Astrocyte (in vitro differentiated cells and primary cell): ENCODE measurements around the gene GXYLT2. TPM values are rescaled to one million over a fixed set of nuclear protein-coding genes. Genes with fewer than 3 reads are reported as not detected.

Experiments used
- DNase-seq: peaks from one replicate; pipeline ENCODE4 v3.0.0-alpha.2; 2010; ENCODE audit warnings: low read depth
- FAIRE-seq: peaks from 2 replicates; lab custom pipeline; 2011; peaks lifted over from hg19 to GRCh38; lab: Jason Lieb, UNC
- H2AFZ ChIP-seq: 2 replicates; pipeline ENCODE4 v1.6.0; 2012; ENCODE audit warnings: low read depth, low read length, inconsistent platforms
- H3K27ac ChIP-seq: 2 replicates; pipeline ENCODE4 v1.5.1; 2011; ENCODE audit warnings: low read depth, low read length, inconsistent platforms
- H3K27me3 ChIP-seq: 2 replicates; pipeline ENCODE4 v1.6.0; 2011; ENCODE audit warnings: low read length, inconsistent platforms; ENCODE audit not compliant: insufficient read depth
- H3K36me3 ChIP-seq: 2 replicates; pipeline ENCODE4 v1.5.1; 2011; ENCODE audit warnings: low read length, inconsistent platforms; ENCODE audit not compliant: insufficient read depth
- H3K4me1 ChIP-seq: 2 replicates; pipeline ENCODE4 v1.5.1; 2011; ENCODE audit warnings: low read length, inconsistent platforms; ENCODE audit not compliant: insufficient read depth
- H3K4me2 ChIP-seq: 2 replicates; pipeline ENCODE4 v1.6.0; 2012; ENCODE audit warnings: low read length, inconsistent platforms
- H3K4me3 ChIP-seq: 2 replicates; pipeline ENCODE4 v1.5.1; 2011; ENCODE audit warnings: low read depth, mild to moderate bottlenecking, low read length, inconsistent platforms; ENCODE audit not compliant: insufficient read depth
- H3K79me2 ChIP-seq: 2 replicates; pipeline ENCODE4 v1.6.0; 2012; ENCODE audit warnings: mild to moderate bottlenecking, low read length, inconsistent platforms; ENCODE audit not compliant: insufficient read depth
- H3K9ac ChIP-seq: 2 replicates; pipeline ENCODE4 v1.6.0; 2012; ENCODE audit warnings: mild to moderate bottlenecking, low read length, inconsistent platforms
- H3K9me3 ChIP-seq: 2 replicates; pipeline ENCODE4 v1.5.1; 2012; ENCODE audit warnings: low read depth, mild to moderate bottlenecking, low read length, inconsistent platforms; ENCODE audit not compliant: insufficient read depth
- H4K20me1 ChIP-seq: 2 replicates; pipeline ENCODE4 v1.6.0; 2012; ENCODE audit warnings: low read length, inconsistent platforms; ENCODE audit not compliant: insufficient read depth
- H3K27ac Mint-ChIP-seq: one replicate; pipeline ENCODE4 v1.8.0; 2021; ENCODE audit warnings: mild to moderate bottlenecking, mixed read lengths; ENCODE audit not compliant: unreplicated experiment
- H3K27me3 Mint-ChIP-seq: one replicate; pipeline ENCODE4 v1.8.0; 2021; ENCODE audit warnings: low read depth, mixed read lengths; ENCODE audit not compliant: unreplicated experiment
- H3K36me3 Mint-ChIP-seq: one replicate; pipeline ENCODE4 v1.8.0; 2021; ENCODE audit warnings: low read depth, mixed read lengths; ENCODE audit not compliant: unreplicated experiment
- H3K4me1 Mint-ChIP-seq: one replicate; pipeline ENCODE4 v1.8.0; 2021; ENCODE audit warnings: low read depth, mixed read lengths; ENCODE audit not compliant: unreplicated experiment
- H3K4me3 Mint-ChIP-seq: one replicate; pipeline ENCODE4 v1.8.0; 2021; ENCODE audit warnings: mild to moderate bottlenecking, moderate library complexity, mixed read lengths; ENCODE audit not compliant: unreplicated experiment
- H3K9me3 Mint-ChIP-seq: one replicate; pipeline ENCODE4 v1.8.0; 2021; ENCODE audit warnings: mild to moderate bottlenecking, mixed read lengths; ENCODE audit not compliant: unreplicated experiment
- EZH2 ChIP-seq: IDR thresholded peaks from 2 replicates; pipeline ENCODE4 v1.6.1; 2012; ENCODE audit warnings: mild to moderate bottlenecking, low read length, inconsistent platforms; ENCODE audit not compliant: insufficient read depth
- total RNA-seq: library from RNA; stranded (reverse); gene quantifications from 2 replicates; pipeline ENCODE4 v1.2.1, GENCODE V29; 2021
- TF ChIP-seq, protein P1 (sequence below): IDR thresholded peaks from 2 replicates; pipeline ENCODE4 v1.5.1; 2011; ENCODE audit warnings: low read depth, mild to moderate bottlenecking, inconsistent platforms, low read length, moderate library complexity; ENCODE audit not compliant: insufficient read depth

The GXYLT2 gene
- total RNA-seq, 1 donor from 2014 or later = 62.6 TPM

DNA sequence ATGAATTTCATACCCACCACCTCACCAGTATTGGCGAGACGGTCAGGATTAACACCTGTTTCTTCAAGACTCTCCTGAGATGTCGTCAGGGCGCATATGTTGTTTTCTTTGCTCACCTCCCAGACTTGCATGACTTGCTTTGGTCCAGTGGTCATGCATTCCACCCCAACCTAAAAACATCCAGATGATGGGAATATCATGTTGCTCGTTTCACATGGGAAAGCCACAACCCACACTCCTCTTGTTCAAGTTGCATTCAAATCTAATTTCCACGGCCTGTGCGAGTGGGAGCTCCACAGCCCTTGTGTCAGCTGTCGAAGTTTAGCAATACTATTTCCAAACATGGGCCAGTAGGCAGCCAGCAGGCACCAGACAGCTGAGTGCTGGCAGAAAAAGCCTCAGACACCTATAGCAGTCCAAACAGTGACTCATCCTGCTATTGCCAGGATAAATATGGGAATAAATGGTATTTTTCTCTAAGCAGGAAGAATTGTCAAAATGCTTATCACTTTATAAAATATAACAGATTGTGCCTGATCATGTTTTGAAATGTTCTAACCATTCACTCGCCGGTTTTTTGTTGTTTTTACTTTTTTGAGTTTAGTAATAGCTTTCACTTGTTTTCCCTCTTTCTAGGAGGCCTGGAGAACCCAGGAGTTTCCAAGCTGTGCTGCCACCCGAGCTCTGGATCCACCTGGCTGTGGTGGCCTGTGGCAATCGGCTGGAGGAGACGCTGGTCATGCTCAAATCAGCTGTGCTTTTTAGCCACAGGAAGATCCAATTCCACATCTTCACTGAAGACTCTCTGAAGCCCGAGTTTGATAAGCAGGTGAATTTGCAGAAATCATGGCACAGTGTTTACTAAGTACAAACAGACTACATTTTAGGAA is 20.1 kb downstream of the GXYLT2 start:
- Histone ChIP-seq H3K9me3 (no peaks in the 10 kb centered on the region), H3K9ac (peak overlapping the region; percentile 39), H3K4me1 (peaks cover 21% of the 10 kb centered on the region), H2AFZ (no peak overlapping the region), H3K79me2 (peaks cover 8% of the 10 kb centered on the region), H3K27me3 (no peaks in the 10 kb centered on the region), H3K27ac (peak overlapping the region; percentile 75), H3K4me2 (peak overlapping the region; percentile 45), H3K36me3 (no peaks in the 10 kb centered on the region), H4K20me1 (peaks cover 24% of the 10 kb centered on the region), H3K4me3 (no peak overlapping the region)
- peak; percentile 87 for FAIRE-seq
- H3K36me3 Mint-ChIP-seq = peaks cover 20% of the 10 kb centered on the region
- no peak overlapping the region for H3K4me3 Mint-ChIP-seq
- TF ChIP-seq, protein P1, sequence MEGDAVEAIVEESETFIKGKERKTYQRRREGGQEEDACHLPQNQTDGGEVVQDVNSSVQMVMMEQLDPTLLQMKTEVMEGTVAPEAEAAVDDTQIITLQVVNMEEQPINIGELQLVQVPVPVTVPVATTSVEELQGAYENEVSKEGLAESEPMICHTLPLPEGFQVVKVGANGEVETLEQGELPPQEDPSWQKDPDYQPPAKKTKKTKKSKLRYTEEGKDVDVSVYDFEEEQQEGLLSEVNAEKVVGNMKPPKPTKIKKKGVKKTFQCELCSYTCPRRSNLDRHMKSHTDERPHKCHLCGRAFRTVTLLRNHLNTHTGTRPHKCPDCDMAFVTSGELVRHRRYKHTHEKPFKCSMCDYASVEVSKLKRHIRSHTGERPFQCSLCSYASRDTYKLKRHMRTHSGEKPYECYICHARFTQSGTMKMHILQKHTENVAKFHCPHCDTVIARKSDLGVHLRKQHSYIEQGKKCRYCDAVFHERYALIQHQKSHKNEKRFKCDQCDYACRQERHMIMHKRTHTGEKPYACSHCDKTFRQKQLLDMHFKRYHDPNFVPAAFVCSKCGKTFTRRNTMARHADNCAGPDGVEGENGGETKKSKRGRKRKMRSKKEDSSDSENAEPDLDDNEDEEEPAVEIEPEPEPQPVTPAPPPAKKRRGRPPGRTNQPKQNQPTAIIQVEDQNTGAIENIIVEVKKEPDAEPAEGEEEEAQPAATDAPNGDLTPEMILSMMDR = no peak
- TF ChIP-seq EZH2 = no peak
- no peaks in the 10 kb centered on the region for H3K27me3 Mint-ChIP-seq
- H3K27ac Mint-ChIP-seq = peak overlapping the region; percentile 86
- peaks cover 54% of the 10 kb centered on the region for H3K4me1 Mint-ChIP-seq
- DNase-seq = peak; percentile 96
- H3K9me3 Mint-ChIP-seq = no peaks in the 10 kb centered on the region

DNA sequence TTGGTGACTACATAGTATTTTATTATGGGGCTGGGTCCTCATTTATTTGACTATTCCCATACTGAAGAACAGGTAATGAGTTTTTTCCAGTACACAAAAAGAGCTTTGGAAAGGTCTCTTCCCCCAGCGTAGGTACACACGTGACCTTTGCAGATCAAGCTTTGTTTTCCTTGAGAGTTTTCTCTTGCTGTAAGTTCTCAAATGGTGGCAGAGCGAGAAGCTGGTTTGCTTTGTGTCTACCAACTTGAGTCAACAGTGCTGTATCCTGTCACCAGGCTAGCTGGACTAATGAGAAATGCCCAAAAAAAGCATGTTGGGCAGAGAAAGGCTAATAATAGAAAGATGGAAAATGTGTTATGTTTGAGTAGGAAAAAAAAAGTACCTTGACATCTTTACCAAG is 21.7 kb downstream of the GXYLT2 start:
- Mint-ChIP-seq H3K4me1 (peaks cover 42% of the 10 kb centered on the region), H3K27ac (peak overlapping the region; percentile 59), H3K4me3 (no peak overlapping the region), H3K27me3 (no peaks in the 10 kb centered on the region), H3K36me3 (peaks cover 25% of the 10 kb centered on the region), H3K9me3 (no peaks in the 10 kb centered on the region)
- DNase-seq (no peak), FAIRE-seq (no peak)
- peaks cover 21% of the 10 kb centered on the region for H3K4me1 ChIP-seq
- H3K79me2 ChIP-seq = no peaks in the 10 kb centered on the region
- no peak overlapping the region for H3K27ac ChIP-seq
- no peaks in the 10 kb centered on the region for H3K9me3 ChIP-seq
- H3K27me3 ChIP-seq = no peaks in the 10 kb centered on the region
- no peaks in the 10 kb centered on the region for H3K36me3 ChIP-seq
- H3K4me3 ChIP-seq = no peak overlapping the region
- no peak overlapping the region for H3K9ac ChIP-seq
- no peak overlapping the region for H2AFZ ChIP-seq
- H3K4me2 ChIP-seq = no peak overlapping the region
- no peak for TF ChIP-seq EZH2
- TF ChIP-seq, protein P1 = no peak
- H4K20me1 ChIP-seq = peaks cover 14% of the 10 kb centered on the region

DNA sequence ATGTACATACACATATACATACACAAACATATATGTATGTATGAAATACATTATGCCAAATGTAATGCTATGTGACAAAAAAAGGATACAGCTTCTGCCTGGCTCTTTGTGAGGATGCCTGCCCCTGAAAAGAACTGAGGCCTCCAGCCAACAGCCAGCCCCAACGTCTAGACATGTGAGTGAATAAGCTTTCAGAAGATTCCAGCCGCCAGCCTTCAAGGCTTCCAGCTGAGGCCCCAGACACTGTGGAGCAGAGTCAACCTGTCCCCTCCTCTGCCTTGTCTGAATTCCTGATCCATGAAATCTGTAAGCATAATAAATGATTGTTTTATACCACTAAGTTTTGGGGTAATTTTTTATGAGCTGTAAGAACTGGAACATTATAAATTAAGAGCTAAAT is 24.7 kb downstream of the GXYLT2 start:
- no peak overlapping the region for H2AFZ ChIP-seq
- peaks cover 11% of the 10 kb centered on the region for H3K4me1 ChIP-seq
- H3K4me3 ChIP-seq = no peak overlapping the region
- H3K79me2 ChIP-seq = no peaks in the 10 kb centered on the region
- H3K27ac Mint-ChIP-seq = peak overlapping the region; percentile 85
- no peaks in the 10 kb centered on the region for H3K9me3 Mint-ChIP-seq
- FAIRE-seq (no peak), DNase-seq (peak; percentile 72)
- no peak for TF ChIP-seq EZH2
- TF ChIP-seq, protein P1 = no peak
- H3K36me3 Mint-ChIP-seq = peaks cover 24% of the 10 kb centered on the region
- H3K9me3 ChIP-seq = no peaks in the 10 kb centered on the region
- no peak overlapping the region for H3K4me3 Mint-ChIP-seq
- H3K36me3 ChIP-seq = no peaks in the 10 kb centered on the region
- no peak overlapping the region for H3K9ac ChIP-seq
- H3K4me2 ChIP-seq = no peak overlapping the region
- peaks cover 31% of the 10 kb centered on the region for H3K4me1 Mint-ChIP-seq
- peak overlapping the region; percentile 45 for H3K27ac ChIP-seq
- peaks cover 20% of the 10 kb centered on the region for H4K20me1 ChIP-seq
- H3K27me3 Mint-ChIP-seq = no peaks in the 10 kb centered on the region
- no peaks in the 10 kb centered on the region for H3K27me3 ChIP-seq
